ENCODE results near the gene CCDC187. TPM values are rescaled to one million over a fixed set of nuclear protein-coding genes. Genes with fewer than 3 reads are reported as not detected.
"Not testable (repeated sequence)": the region's sequence is repeated elsewhere in the genome, so short reads cannot be mapped to it uniquely, and the experiment has no call there.

CCDC187 gene
- total RNA-seq = 1 to 10 TPM; 1.3 to 2.3 TPM

- no peaks in the 10 kb centered on the region for H3K27me3 ChIP-seq
Measured at GRCh38 chr9:136303825-136304416, at the start of gene CCDC187. Gene CCDC187 (minus strand): TSS chr9:136304094. CDS start chr9:136303830, 264 bp downstream.

DNA sequence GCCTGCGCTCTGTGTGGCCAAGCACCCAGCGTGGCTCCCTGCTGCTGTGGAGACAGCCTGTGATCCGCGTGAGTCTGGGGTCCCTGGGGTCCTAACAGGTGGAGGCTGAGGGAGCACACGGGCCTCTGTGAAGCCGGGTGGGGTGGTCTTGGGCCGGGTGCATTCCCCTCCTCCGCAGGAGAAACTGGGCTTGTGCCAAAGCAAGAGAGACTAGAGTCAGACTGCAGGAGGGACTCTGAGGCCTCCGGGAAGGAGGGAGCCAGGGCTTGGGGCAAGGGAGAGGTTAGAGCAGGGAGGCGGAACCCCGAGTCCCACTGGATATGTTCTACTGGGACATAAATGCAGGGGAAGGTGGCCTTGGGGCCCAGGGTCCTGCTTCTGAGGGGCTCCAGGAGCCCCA lies 49.2 kb upstream of the CCDC187 start:
- no peak overlapping the region for H3K27ac ChIP-seq

More at GRCh38 chr9:136303825-136304416, at the start of gene CCDC187:
- H3K4me1 ChIP-seq = no peaks in the 10 kb centered on the region
- H3K36me3 ChIP-seq (replicated peaks in 1 of 2; ENCODE audit: insufficient read depth in 1 of 2, low read depth in 2 of 2) = no peaks in the 10 kb centered on the region
- no peak for ATAC-seq
- no peak within 1 kb of the TSS for H3K27ac ChIP-seq
- no peak for DNase-seq
- intact Hi-C loops (cut with DNase I) = no loop called here
- TF ChIP-seq, protein P1, sequence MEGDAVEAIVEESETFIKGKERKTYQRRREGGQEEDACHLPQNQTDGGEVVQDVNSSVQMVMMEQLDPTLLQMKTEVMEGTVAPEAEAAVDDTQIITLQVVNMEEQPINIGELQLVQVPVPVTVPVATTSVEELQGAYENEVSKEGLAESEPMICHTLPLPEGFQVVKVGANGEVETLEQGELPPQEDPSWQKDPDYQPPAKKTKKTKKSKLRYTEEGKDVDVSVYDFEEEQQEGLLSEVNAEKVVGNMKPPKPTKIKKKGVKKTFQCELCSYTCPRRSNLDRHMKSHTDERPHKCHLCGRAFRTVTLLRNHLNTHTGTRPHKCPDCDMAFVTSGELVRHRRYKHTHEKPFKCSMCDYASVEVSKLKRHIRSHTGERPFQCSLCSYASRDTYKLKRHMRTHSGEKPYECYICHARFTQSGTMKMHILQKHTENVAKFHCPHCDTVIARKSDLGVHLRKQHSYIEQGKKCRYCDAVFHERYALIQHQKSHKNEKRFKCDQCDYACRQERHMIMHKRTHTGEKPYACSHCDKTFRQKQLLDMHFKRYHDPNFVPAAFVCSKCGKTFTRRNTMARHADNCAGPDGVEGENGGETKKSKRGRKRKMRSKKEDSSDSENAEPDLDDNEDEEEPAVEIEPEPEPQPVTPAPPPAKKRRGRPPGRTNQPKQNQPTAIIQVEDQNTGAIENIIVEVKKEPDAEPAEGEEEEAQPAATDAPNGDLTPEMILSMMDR (IDR thresholded peaks at IDR 0.05) = no peak
- TF ChIP-seq POLR2A (IDR thresholded peaks at IDR 0.05) = no peak
- no peak within 1 kb of the TSS for H3K4me3 ChIP-seq
- H3K9me3 ChIP-seq = no peaks in the 10 kb centered on the region
- WGBS, 2 donors = 65% methylated on average over 21 of the region's 22 CpGs; no CpG with 5 or more reads in 1 of the 2 donors

GRCh38 chr9:136352682-136353081 lies 48.8 kb upstream of the CCDC187 start:
- H3K4me1 ChIP-seq = peaks cover 5% of the 10 kb centered on the region
- no peaks in the 10 kb centered on the region for H3K36me3 ChIP-seq (replicated peaks in 1 of 2; ENCODE audit: insufficient read depth in 1 of 2, low read depth in 2 of 2)
- no peaks in the 10 kb centered on the region for H3K27me3 ChIP-seq
- no peaks in the 10 kb centered on the region for H3K9me3 ChIP-seq
- WGBS, 2 donors = 86 to 87% methylated on average over 13 of the region's 16 CpGs
- no peak for DNase-seq
- no peak overlapping the region for H3K27ac ChIP-seq
- TF ChIP-seq POLR2A (IDR thresholded peaks at IDR 0.05) = no peak
- TF ChIP-seq, protein P1 (IDR thresholded peaks at IDR 0.05) = no peak
- intact Hi-C loops (cut with DNase I) = no loop called here
- H3K4me3 ChIP-seq = no peak overlapping the region
- ATAC-seq = no peak

More for the DNA sequence above, 49.2 kb upstream of the CCDC187 start:
- Histone ChIP-seq H3K4me3 (no peak overlapping the region), H3K4me1 (peaks cover 5% of the 10 kb centered on the region), H3K27me3 (no peaks in the 10 kb centered on the region), H3K36me3 (replicated peaks in 1 of 2; ENCODE audit: insufficient read depth in 1 of 2, low read depth in 2 of 2) (no peaks in the 10 kb centered on the region), H3K9me3 (no peaks in the 10 kb centered on the region)
- no peak for DNase-seq
- TF ChIP-seq, protein P1 (IDR thresholded peaks at IDR 0.05) = no peak
- WGBS, 2 donors = 85 to 91% methylated on average over 7 to 10 of the region's 11 CpGs
- intact Hi-C loops (cut with DNase I) = no loop called here
- ATAC-seq = no peak

DNA sequence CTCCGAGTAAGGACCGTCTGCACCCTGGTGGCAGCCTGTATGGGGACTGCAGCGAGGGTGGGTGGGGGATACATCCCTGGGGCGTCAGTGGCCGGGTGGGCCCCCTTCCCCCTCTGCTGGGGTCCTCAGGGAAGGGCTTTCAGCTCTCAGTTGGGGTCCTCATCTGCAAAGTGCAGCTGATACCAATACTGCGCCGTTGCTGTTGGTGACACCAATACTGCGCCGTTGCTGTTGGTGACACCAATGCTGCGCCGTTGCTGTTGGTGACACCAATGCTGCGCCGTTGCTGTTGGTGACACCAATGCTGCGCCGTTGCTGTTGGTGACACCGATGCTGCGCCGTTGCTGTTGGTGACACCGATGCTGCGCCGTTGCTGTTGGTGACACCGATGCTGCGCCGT lies 48.0 kb upstream of the CCDC187 start:
- ATAC-seq; intact Hi-C loops (cut with DNase I): not testable (repeated sequence)

DNA sequence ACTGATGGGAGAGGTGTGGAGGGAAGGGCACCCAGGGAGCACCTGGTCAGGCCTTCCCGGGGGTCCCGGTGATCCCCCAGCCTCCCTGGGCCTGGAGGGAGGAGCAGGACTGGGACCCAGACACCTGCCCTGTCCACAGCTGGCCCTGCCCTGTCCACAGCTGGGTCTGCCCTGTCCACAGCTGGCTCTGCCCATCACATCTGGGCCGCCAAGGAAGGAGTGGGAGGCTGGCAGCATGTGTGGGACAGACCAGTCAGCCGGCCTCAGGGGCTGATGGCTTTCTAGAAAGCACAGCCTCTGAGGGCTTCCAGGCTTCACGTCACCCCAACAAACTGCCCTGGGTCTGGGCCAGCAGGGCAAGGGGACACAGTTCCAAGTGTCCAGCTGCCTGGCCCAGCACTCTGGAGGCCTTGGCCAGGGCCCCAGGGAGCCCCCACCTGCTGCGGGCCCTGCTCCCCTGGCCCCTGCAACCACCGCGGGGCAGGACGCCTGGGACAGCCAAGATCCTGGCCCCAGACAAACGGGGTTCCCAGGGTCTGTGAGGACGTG lies 47.4 kb upstream of the CCDC187 start:
- H3K4me1 ChIP-seq = peaks cover 5% of the 10 kb centered on the region
- H3K9me3 ChIP-seq = no peaks in the 10 kb centered on the region
- no peaks in the 10 kb centered on the region for H3K36me3 ChIP-seq (replicated peaks in 1 of 2; ENCODE audit: insufficient read depth in 1 of 2, low read depth in 2 of 2)
- no peak overlapping the region for H3K4me3 ChIP-seq
- ATAC-seq (no peak), DNase-seq (no peak)
- H3K27ac ChIP-seq = no peak overlapping the region
- 81% methylated on average over 11 of the region's 11 CpGs; no CpG with 5 or more reads in 1 of the 2 donors for WGBS, 2 donors
- intact Hi-C loops (cut with DNase I) = no loop called here
- H3K27me3 ChIP-seq = no peaks in the 10 kb centered on the region
- TF ChIP-seq, protein P1 (IDR thresholded peaks at IDR 0.05) = no peak
- no peak for TF ChIP-seq POLR2A (IDR thresholded peaks at IDR 0.05)

More for the DNA sequence above, 48.0 kb upstream of the CCDC187 start:
- DNase-seq; H3K27ac ChIP-seq; H3K36me3 ChIP-seq (replicated peaks in 1 of 2; ENCODE audit: insufficient read depth in 1 of 2, low read depth in 2 of 2); H3K4me3 ChIP-seq; H3K9me3 ChIP-seq; H3K4me1 ChIP-seq; H3K27me3 ChIP-seq: not testable (repeated sequence)
- WGBS, 2 donors = 88 to 95% methylated on average over 4 of the region's 24 CpGs

Measured in body of pancreas (tissue), 4 donors.